CD4-positive, alpha-beta T cell treated with Interleukin-17A for 1 hour (primary cell): ENCODE results near the gene P2RX6.

ENCODE experiments used
- DNase-seq: peaks from one replicate; pipeline ENCODE4 v3.0.0-alpha.2; 2020

The P2RX6 gene

DNA sequence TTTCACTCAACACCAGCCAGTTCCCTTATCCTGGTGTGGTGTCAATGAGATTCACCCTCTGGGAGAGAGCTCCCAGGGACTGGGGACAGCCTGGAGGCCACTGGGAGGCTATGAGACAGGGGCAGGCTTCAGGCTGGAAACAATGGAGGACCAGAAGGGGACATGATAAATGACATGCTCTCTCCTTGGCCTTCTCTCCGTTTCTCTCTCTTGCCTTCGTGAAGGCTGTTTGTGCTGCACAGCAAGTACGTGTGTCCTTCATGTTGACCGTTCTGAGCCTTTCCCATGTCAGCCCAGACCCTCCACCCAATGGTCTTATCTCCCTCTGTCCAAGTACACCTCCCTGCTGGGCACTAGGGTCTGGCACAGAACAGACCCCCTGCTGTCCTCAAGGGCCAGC is 34.4 kb upstream of the P2RX6 start:
- no peak for DNase-seq

DNA sequence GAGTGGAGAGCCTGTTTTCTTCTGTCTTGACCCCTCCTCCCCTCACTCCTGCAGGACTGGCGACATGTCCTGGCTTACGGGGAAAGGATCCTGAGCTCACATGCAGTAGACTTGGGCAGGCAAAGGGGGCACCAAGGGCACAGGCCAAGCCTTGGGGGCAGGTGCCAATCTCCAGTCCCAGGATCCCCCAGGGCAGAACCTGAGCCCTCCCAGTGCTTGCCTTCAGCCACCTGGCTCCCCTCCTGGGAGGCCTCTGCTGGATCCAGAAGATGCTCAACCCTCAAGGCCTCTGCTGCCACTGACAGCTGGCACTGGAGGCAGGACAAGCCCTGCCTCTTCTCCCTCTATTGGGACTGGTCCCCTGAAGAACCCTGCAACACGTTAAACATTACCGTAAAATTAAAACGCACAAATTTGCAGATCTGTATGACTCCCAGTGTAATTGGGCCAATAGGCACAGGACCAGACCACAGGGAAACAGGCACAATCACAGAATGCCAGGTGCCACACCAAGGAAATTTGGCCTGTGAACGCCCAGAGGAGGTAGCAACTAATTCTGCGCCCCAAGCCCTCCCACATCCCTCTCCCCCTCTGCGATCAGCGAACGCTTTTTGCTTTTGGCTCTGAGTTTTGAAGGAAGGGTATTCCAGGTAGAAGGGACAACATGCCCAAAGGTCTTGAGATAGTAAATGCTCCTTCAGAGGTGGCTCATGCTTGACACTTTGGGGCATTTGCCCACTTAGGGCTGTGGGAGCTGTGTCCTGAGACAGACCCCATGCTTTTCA is 33.8 kb upstream of the P2RX6 start:
- DNase-seq: no peak

DNA sequence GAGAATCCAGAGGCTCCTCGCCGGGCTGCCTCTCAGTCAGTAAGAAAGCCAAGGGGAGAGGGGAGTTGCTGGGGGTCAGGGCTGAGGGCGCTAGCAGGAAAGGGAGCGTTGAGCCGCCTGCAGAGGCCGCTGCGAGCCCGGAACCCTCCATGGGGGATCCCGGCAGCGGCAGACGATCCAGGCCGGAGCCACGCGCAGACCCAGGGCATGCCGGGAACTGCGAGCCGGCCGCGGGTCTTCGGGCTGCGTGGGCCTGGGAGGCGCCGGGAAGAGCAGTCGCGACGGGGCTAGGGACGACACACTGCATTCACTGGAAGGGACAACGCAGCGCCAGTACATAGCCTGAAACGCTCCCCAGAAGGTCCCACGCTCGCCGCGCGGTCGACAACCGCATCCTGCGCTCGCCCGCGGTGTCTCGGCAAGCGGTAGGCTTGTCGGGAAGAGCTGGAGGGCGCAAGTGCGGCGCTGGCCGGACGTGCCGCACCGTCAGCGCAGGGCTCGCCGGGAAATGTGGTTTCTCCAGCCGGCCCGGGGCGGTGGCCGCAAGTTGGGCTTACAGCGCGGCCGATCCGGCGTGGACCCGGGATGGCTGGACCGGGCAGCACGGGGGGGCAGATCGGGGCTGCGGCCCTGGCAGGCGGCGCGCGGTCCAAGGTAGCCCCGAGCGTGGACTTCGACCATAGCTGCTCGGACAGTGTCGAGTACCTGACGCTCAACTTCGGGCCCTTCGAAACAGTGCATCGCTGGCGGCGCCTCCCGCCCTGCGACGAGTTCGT is 33.0 kb upstream of the P2RX6 start, which contains the start of gene LZTR1:
Gene LZTR1 (plus strand): TSS at position 511 of the 776 bp plus-strand sequence. CDS start 75 bp downstream, at position 586.
- peak; percentile 62 for DNase-seq

DNA sequence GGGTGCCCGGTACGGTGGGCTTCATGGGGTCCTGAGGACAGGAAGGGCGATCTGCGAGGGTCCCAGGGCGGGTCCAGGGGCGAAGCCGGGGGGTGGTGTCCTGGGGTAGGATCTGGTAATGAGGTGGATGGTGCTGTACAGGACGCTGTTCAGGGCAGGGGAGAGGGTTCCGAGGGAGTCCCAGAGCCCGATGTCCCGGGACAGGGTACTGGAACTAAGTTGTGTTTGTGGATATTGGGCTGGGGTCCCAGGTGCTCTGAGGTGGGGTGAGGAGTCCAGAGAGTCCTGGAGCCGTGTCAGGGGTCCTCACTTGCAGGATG is 32.4 kb upstream of the P2RX6 start:
- no peak for DNase-seq

DNA sequence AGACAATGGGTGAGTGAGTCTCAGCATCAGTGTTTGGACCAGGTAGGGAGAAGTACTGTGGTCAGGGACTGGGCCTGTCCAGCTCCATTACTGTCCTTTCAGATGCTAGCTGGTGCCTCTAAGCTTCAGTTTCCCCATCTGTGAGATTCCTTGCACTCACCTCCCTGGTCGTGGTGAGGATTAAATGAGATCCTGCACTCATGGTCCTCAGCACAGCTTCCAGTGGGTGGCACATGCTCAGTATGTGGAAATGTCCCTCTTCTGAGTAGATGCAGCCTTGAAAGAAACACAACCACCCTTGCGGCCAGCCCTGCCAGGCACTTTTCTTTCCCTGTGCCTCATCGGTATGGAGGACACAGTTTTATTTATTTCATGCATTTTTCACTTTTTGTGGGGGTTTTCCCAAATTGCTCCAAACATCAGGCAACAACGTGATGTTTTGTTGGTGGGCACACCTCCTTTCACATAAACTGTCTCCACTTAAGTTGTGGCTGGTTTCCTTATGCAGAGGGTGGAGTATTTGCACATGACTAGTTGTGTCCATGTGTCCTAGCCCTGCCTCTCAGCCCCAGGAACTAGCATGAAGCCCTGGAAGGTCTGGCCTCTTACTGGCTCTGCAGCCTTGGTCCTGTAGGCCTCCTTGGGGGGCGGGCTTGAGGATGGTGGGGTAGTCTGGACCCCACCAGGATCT is 31.7 kb upstream of the P2RX6 start:
- DNase-seq: no peak

DNA sequence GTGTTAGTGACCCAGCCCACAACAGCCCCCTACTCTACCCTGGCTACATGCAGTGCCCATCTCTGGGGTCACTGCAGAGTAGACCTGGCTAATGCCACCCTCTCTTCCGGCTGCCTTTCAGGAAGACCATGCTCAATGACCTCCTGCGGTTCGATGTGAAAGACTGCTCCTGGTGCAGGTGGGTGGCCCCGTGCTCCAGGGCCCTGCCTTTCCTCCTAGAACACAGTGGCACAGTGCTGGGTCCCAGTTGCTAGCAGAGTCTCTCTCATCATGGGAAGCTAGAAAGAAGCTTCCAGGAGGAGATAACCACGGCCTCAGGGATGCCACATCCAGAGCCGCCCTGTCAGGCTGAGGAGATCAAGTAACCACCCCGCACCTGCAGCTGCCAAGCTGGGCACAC is 29.2 kb upstream of the P2RX6 start:
- no peak for DNase-seq

DNA sequence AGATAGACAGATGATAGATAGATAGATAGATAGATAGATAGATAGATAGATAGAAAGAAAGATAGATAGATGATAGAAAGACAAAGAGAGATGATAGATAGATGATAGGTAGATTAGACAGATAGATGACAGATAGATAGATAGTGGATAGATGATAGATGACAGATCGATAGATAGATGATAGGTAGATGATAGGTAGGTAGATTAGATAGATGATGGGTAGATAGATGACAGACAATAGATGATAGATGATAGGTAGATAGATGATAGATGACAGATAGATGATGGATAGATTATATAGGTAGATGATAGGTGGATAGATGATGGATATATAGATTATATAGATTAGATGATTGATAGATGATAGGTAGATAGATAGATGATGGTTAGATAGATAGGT is 28.6 kb upstream of the P2RX6 start:
- DNase-seq: no peak

DNA sequence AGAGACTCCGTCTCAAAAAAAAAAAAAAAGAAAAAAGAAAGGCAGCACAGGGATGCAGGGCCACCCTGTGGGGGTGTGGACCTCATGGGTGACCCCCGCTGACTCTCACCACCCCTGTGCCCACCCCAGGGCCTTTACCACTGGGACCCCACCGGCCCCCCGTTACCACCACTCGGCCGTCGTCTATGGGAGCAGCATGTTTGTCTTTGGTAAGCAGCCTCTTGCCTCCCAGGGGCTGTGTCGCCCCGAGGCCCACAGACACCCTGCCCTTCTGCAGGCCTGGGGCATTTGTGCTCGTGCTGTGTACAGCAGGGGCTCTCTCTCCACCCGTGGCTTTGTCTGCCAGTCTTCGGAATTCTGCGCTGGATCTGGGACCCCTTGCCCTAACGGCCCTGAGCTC is 27.6 kb upstream of the P2RX6 start:
- DNase-seq: no peak

DNA sequence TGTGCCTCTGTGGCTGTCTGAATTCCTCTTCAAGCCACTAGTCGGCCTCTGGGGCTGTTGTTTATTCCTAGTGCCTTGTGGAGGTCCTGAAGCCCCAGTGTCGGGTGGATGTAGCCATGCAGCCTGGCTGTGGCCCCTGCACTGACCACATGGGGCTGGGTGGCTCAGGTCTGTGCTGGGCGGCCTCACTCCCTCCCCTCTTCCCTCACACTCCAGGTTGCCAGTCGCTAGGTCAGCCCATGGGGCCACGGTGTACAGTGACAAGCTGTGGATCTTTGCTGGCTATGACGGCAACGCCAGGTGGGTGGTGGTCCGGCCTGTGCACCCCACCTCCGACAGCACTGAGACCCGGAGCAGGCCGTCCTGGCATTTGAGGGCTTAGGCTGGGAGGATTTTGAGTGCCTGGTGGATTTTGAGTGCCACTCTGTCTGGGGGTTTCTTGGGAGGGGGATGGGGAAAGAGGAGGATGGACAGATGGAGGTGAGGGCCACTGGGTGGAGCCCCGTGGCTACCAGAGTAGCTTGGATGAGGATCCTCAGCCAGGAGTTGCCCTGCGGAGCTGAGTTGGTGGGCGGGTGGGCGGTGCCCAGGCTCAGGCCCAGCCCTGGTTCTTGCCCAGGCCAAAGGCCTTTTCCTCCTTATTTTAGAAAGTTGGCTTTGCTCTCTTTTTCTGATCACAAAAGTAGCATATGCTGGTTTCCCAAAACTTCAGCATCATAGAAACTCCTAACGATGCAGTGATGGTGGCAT is 26.2 kb upstream of the P2RX6 start:
- DNase-seq: no peak

DNA sequence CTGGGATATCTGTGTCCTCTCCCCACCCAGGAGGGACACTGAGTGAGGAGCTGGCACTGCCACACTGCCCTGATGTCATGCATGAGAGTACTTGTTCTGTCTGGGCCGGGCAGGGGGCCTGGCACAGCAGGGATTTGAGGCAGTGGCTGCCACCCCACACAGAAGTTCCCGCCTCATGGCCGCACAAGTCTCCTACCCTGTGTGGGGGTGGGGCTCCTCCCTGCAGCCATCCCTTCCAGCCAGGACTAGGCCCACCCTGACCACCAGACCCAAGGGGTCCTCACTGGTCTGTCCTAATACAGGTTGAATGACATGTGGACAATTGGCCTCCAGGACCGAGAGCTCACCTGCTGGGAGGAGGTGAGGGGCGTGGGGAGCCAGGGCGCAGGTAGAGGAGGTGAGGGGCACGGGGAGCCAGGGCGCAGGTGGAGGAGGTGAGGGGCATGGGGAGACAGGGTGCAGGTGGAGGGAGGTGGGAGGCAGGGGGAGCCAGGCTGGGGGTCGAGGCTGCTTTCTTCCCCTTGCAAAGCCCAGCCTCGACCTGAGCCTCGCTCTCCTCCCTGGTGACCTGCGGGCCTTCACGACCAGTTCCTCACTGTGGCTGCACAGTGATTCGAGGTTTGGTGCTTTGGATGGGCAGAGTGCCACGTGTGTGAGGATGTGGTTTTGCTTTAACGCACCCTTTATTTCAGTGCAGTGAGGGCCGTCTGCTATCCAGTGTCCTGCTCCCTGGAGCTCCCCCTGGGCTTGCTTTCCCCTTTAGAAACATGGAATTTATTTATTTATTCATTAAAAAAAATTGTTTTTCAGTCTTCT is 25.4 kb upstream of the P2RX6 start:
- DNase-seq: no peak

DNA sequence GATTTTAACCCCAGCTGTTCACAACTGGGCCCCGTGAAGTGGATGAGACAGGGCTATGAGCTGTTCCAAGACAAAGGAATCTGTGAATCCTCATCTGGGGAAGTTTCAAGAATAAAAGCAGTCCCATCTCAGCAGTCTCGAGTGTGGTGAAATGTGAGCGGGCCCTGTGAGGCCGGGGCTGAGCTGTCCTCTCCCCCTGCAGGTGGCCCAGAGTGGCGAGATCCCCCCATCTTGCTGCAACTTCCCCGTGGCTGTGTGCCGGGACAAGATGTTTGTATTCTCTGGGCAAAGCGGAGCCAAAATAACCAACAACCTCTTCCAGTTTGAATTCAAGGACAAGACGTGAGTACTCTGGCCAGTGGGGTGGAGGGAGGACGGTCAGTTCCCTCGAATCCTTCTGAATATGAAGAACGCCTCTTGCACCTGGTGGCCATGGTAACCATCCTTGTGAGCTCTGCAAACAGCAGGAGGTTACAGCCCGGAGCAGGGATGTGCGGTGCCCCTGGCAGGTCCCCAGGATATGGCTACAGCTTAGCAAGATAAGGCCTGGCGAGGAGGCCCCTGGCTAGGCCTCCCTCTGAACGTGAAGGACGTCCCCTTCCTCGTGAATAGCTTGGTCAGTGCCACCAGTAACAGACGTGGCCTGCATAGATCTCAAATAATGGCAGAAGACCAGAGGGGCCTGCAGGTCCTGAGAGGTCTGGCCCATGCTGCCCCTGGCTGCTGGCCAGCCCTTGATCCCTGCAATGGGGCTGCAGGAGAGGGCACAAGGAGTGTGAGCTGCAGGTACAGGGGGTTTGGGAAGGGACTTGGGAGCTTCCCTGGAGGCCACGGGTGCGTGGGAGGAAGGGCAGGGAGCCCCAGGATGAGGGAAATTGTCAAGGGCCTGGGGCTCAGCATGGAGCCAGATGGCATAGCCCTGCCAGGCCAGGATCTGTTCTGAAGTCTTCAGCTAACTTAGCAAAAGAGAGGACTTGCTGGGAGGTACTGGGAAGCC is 24.5 kb upstream of the P2RX6 start:
- no peak for DNase-seq

DNA sequence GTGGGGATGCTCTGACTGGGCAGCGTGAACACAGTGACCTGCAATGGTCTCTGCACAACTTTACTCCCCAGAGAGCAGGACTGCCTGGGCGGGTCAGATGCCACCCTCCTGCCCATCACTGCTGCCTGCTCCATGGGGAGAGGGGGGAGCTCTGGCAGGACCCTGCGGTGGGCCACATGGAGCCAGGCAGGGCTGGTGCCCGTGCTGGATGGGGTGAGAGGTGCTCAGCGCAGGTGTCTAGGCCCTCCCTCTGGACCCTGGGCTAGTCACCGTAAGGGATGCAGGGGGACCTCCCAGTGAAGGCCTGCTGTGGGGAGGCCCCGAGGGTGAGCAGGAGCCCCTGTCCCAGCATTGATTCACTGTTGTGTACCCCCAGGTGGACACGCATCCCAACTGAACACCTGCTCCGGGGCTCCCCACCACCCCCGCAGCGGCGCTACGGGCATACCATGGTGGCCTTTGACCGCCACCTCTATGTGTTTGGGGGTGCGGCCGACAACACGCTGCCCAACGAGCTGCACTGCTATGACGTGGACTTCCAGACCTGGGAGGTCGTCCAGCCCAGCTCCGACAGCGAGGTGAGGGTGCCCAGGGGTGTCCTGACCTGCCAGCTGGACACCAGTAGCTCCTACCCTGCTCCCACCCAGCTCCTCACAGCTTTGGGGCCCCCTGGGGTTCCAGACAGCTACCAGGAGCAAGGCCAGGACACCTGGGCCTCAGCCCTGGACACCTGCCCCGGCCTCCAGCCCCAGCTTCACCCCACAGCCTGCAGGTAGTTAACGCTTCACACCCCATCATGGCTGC is 23.5 kb upstream of the P2RX6 start:
- no peak for DNase-seq

DNA sequence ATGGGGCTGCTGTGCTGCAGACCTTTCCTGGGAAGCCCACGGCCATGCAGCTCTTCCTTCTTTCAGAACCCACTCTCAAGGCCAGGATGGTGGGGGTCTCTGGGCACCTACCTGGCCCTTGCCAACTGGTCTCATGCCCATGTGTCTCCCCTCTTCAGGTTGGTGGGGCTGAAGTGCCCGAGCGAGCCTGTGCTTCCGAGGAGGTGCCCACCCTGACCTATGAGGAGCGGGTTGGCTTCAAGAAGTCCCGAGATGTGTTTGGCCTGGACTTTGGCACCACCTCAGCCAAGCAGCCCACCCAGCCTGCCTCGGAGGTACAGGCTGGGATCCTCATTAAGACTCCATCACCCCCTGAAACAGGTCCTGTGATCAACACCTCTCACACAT is 22.9 kb upstream of the P2RX6 start:
- no peak for DNase-seq

DNA sequence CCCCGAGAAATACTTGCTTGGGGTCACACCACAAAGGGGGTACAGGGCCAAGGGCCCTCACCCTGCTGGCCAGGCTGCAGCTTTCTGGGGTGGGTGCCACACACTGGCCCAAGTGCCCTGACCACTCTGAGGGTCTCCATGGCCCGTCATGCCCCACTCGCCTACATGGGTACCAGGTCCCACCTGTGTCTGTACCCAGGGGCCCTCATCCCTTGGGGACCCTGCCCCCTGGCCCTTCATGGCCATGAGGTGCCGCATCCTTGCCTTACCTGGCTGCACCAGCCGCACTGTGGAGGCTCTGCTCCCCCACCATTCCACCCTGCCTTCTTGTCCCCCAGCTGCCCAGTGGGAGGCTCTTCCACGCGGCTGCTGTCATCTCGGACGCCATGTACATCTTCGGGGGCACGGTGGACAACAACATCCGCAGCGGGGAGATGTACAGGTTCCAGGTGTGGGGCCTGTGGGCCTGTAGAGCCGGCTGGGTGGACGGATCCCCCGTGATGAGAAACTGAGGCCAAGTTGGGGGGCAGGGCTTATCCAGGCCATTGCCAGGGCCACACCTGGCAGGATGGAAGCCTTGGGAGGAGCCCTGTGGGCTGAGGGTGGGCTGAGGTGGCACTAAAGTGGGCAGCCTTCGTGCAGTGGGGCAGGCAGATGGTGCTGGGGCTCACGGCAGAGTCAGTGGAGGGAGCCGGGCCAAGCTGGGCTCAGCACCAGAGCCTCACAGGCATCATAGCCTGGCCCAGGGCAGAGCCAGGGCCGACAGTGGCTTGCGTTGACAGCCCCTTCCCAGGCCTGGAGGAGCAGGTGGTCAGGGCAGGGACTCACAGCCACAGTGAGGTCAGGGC is 22.3 kb upstream of the P2RX6 start:
- no peak for DNase-seq

DNA sequence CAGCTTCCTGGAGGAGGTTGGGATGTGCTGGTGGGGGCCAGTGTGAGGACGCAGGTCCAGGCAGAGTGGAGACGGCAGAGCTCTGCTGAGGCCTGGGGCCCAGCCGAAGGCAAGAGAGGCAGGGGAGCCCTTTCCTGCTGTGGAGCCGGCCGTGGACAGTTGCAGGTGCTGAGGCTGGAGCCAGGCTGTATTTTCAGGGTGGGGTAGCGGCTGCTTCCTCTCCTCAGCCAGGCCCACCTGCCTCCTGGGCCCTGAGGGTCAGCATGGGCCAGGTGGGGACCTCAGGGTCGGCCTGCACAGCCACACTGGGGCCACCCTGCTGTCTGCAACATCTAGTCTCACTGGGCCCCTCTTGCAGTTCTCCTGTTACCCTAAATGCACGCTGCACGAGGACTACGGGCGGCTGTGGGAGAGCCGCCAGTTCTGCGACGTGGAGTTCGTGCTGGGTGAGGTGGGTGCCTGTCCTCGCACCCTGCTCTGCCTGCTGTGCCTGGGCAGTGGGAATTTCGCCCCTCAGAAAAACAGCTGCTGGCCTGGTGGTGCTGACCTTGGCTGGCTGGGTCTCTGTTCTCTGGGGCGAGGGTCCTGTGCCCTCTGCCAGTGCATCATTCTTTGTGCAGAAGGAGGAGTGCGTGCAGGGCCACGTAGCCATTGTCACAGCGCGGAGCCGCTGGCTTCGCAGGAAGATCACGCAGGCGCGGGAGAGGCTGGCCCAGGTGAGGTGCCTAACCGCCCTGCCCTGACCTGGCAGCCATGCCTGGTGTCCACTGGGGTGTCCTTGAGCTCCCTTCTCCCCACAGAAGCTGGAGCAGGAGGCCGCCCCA is 21.4 kb upstream of the P2RX6 start:
- no peak for DNase-seq

DNA sequence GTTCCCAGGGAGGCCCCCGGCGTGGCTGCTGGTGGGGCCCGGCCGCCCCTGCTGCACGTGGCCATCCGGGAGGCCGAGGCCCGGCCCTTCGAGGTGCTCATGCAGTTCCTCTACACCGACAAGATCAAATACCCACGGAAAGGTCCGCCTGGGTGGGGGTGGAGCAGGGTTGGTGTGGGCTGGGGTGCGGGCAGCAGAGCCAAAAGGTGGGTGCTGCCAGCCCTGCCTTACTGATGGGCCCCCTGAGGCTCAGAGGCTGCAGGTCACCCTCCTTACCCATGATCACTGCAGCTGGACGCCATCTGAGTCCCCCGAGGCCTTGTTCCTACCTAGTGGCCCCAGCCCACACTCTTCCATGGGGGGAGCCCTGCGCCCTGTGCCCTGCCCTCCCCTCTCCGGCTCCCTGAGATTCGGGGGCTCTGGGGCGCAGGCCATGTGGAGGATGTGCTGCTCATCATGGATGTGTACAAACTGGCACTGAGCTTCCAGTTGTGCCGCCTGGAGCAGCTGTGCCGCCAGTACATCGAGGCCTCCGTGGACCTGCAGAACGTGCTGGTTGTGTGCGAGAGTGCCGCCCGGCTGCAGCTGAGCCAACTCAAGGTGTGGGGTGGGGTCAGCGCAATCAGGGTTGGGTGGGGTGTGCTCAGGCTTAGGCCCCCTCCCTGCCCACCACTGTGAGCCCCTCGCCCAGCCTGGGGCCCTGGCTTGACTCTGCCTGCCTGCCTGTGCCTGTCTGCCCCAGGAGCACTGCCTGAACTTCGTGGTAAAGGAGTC is 20.6 kb upstream of the P2RX6 start:
- DNase-seq: no peak

DNA sequence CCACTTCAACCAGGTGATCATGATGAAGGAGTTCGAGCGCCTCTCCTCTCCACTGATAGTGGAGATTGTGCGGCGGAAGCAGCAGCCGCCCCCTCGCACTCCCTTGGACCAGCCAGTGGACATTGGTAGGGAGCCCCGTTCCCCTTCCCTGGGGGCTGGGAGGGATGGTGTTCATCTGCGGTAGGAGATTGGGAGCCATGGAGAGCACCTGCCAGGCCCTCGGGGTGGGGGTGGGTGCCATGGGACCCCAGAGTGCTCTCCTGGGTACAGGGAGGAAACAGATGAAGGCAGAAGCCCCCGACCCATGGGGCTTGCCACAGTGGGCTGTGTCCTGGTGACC is 20.1 kb upstream of the P2RX6 start:
- DNase-seq: no peak
